AG04450 (cell line): ENCODE measurements around the gene KRT76. TPM values are rescaled to one million over a fixed set of nuclear protein-coding genes. Genes with fewer than 3 reads are reported as not detected.

Experiments
- CTCF ChIA-PET: fragments of 300-600, 350-600 bp; formaldehyde crosslinking; extraction: SDS; loops from one replicate; lab custom pipeline; 2022; ENCODE audit warnings: antibody characterized with exemption, inconsistent platforms; lab: Charles Lee
- POLR2A ChIA-PET: fragments of 350-600 bp; formaldehyde crosslinking; extraction: SDS; loops from one replicate; lab custom pipeline; 2021; ENCODE audit warnings: antibody characterized with exemption, inconsistent platforms; lab: Yijun Ruan, JAX
- DNase-seq: peaks from one replicate; pipeline ENCODE4 v3.0.0-alpha.2; 2011; ENCODE audit warnings: low read depth, low spot score
- H3K27ac ChIP-seq: one replicate; pipeline ENCODE4 v1.5.1; 2012; ENCODE audit warnings: low read depth, low read length, control low read depth
- H3K27me3 ChIP-seq: one replicate; pipeline ENCODE4 v1.6.0; 2012; ENCODE audit warnings: low read length; ENCODE audit not compliant: control insufficient read depth, insufficient read depth
- H3K4me3 ChIP-seq: 2 replicates; pipeline ENCODE4 v1.5.1; 2011; ENCODE audit warnings: mild to moderate bottlenecking, low read depth, low read length, control low read depth
- H3K9me3 ChIP-seq: 2 replicates; pipeline ENCODE4 v1.5.1; 2012; ENCODE audit warnings: low read length; ENCODE audit not compliant: control insufficient read depth, insufficient read depth
- CTCF ChIP-seq: IDR thresholded peaks from 2 replicates; pipeline ENCODE4 v1.5.1; 2011; ENCODE audit warnings: low read depth, low read length, control low read depth, inconsistent platforms
- polyA plus RNA-seq: library from polyadenylated mRNA; depleted of rRNA; stranded (reverse); fragments of >200 nt; gene quantifications from 2 replicates; pipeline ENCODE4 v1.2.3, GENCODE V29; 2011

The KRT76 gene
- polyA plus RNA-seq, 1 experiment = not detected

GRCh38 chr12:52807544-52808470 lies 30.7 kb upstream of the KRT76 start:
- POLR2A ChIA-PET = no interaction called here
- H3K27ac ChIP-seq = no peak overlapping the region
- no peak overlapping the region for H3K4me3 ChIP-seq
- H3K9me3 ChIP-seq = no peaks in the 10 kb centered on the region
- no peak for TF ChIP-seq CTCF
- CTCF ChIA-PET = no interaction called here
- H3K27me3 ChIP-seq = peaks cover 12% of the 10 kb centered on the region
- DNase-seq = no peak

- Histone ChIP-seq H3K27ac (no peak overlapping the region), H3K27me3 (peaks cover 15% of the 10 kb centered on the region), H3K4me3 (no peak overlapping the region), H3K9me3 (no peaks in the 10 kb centered on the region)
- no peak for DNase-seq
- CTCF ChIA-PET = no interaction called here
- POLR2A ChIA-PET = no interaction called here
- no peak for TF ChIP-seq CTCF
Measured at GRCh38 chr12:52806821-52807543, 29.8 kb upstream of the KRT76 start.

GRCh38 chr12:52806169-52806811 lies 29.1 kb upstream of the KRT76 start:
- Histone ChIP-seq H3K27ac (no peak overlapping the region), H3K27me3 (peaks cover 15% of the 10 kb centered on the region), H3K4me3 (no peak overlapping the region), H3K9me3 (no peaks in the 10 kb centered on the region)
- DNase-seq = no peak
- no peak for TF ChIP-seq CTCF
- ChIA-PET POLR2A (no interaction called here), CTCF (no interaction called here)

GRCh38 chr12:52805739-52806138 lies 28.6 kb upstream of the KRT76 start:
- TF ChIP-seq CTCF = no peak
- no peak overlapping the region for H3K27ac ChIP-seq
- no peak overlapping the region for H3K4me3 ChIP-seq
- no peaks in the 10 kb centered on the region for H3K9me3 ChIP-seq
- POLR2A ChIA-PET = no interaction called here
- no peak for DNase-seq
- peaks cover 15% of the 10 kb centered on the region for H3K27me3 ChIP-seq
- CTCF ChIA-PET = no interaction called here
